HG02763 (cell line): ENCODE measurements around the gene PPTC7.
"Not testable (repeated sequence)": the region's sequence is repeated elsewhere in the genome, so short reads cannot be mapped to it uniquely, and the experiment has no call there.

Experiments
- ATAC-seq: cut with Tn5 transposase; IDR thresholded peaks from one replicate; pipeline ENCODE4 v1.9.1; 2021; ENCODE audit warnings: mild to moderate bottlenecking, moderate library complexity; ENCODE audit not compliant: unreplicated experiment

PPTC7 gene

GRCh38 chr12:110587102-110587501 is 4.0 kb upstream of the PPTC7 start:
- ATAC-seq: not testable (repeated sequence)

GRCh38 chr12:110585231-110585799 is 2.2 kb upstream of the PPTC7 start:
- ATAC-seq: no peak

- ATAC-seq: peak; percentile 52
These were observed 612 bp downstream of the PPTC7 start for GRCh38 chr12:110582276-110583136.

GRCh38 chr12:110581931-110582275 is 1.2 kb downstream of the PPTC7 start:
- ATAC-seq: no peak

- ATAC-seq: no peak
These were observed 3.4 kb downstream of the PPTC7 start for GRCh38 chr12:110579535-110580253.

GRCh38 chr12:110578694-110579534 is 4.2 kb downstream of the PPTC7 start:
- ATAC-seq: no peak

- no peak for ATAC-seq
These were observed 5.0 kb downstream of the PPTC7 start for GRCh38 chr12:110577864-110578693.

- ATAC-seq: no peak
These were observed 6.6 kb downstream of the PPTC7 start for GRCh38 chr12:110576504-110576903.

- no peak for ATAC-seq
These were observed 7.8 kb downstream of the PPTC7 start for GRCh38 chr12:110575326-110575725.

GRCh38 chr12:110574717-110575230 is 8.3 kb downstream of the PPTC7 start:
- ATAC-seq: not testable (repeated sequence)

GRCh38 chr12:110574044-110574443 is 9.1 kb downstream of the PPTC7 start:
- no peak for ATAC-seq

GRCh38 chr12:110570798-110571197 is 12.3 kb downstream of the PPTC7 start:
- ATAC-seq: not testable (repeated sequence)

GRCh38 chr12:110569838-110570237 is 13.3 kb downstream of the PPTC7 start:
- ATAC-seq: not testable (repeated sequence)

GRCh38 chr12:110568752-110569151 is 14.4 kb downstream of the PPTC7 start:
- ATAC-seq: no peak

GRCh38 chr12:110566993-110567392 is 16.1 kb downstream of the PPTC7 start:
- no peak for ATAC-seq

- no peak for ATAC-seq
These were observed 16.9 kb downstream of the PPTC7 start for GRCh38 chr12:110565894-110566871.

GRCh38 chr12:110564471-110564991 is 18.6 kb downstream of the PPTC7 start:
- ATAC-seq: no peak

- no peak for ATAC-seq
These were observed 19.2 kb downstream of the PPTC7 start for GRCh38 chr12:110563702-110564470.
